ENCODE data around the gene RIMBP2.

The RIMBP2 gene

DNA sequence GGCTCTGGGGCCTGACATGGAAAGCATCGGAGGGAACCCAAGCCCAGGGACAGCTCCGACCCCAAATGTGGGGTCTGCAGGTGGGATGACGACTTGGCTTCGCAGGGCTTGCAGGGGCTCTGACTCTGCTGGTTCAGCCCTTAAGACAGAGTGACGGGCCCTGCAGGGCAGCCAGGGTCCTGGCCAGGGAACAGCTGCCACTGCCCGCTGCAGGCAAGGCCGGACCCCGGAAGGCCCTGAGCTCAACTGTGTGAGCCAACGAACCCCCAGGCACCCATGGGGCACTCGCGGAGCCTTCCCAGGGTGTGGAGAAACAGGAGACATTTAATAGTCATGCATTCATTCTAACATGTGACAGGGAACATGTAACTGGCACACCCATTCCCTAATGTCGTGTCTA lies 257.8 kb downstream of the RIMBP2 start:
- H3K9me3 ChIP-seq (ENCODE audit: control insufficient read depth, low read length), result no peaks in the 10 kb centered on the region
- no peak overlapping the region for H3K9ac ChIP-seq (ENCODE audit: low read length)
- no peaks in the 10 kb centered on the region for H3K4me1 ChIP-seq (ENCODE audit: control insufficient read depth, insufficient read depth, low read length)
- no peaks in the 10 kb centered on the region for H3K36me3 ChIP-seq (ENCODE audit: control insufficient read depth, insufficient read depth, low read length)
- no peaks in the 10 kb centered on the region for H3K27me3 ChIP-seq (ENCODE audit: control insufficient read depth, insufficient read depth, low read length)
- H3K4me3 ChIP-seq (ENCODE audit: low read length), result no peak overlapping the region

DNA sequence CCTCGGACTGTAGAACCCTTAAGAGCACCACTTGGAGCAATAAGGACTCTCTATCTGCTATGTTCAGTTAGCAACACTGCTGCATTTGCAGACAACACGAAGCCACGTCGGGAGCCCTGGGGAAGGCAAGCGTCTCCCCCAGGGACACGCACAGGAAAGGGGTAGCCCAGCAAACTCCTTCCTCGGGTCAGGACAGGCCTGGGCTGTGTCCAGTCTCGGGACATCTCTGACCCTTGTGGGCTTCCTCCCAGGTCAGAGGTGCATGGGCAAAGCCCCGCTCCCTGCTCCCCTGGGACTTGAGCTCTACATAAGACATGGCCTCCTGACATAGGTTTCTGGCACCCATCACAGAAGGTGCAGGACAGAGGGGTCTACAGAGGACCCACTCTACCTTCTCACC lies 258.9 kb downstream of the RIMBP2 start:
- H3K27me3 ChIP-seq (ENCODE audit: control insufficient read depth, insufficient read depth, low read length), result no peaks in the 10 kb centered on the region

DNA sequence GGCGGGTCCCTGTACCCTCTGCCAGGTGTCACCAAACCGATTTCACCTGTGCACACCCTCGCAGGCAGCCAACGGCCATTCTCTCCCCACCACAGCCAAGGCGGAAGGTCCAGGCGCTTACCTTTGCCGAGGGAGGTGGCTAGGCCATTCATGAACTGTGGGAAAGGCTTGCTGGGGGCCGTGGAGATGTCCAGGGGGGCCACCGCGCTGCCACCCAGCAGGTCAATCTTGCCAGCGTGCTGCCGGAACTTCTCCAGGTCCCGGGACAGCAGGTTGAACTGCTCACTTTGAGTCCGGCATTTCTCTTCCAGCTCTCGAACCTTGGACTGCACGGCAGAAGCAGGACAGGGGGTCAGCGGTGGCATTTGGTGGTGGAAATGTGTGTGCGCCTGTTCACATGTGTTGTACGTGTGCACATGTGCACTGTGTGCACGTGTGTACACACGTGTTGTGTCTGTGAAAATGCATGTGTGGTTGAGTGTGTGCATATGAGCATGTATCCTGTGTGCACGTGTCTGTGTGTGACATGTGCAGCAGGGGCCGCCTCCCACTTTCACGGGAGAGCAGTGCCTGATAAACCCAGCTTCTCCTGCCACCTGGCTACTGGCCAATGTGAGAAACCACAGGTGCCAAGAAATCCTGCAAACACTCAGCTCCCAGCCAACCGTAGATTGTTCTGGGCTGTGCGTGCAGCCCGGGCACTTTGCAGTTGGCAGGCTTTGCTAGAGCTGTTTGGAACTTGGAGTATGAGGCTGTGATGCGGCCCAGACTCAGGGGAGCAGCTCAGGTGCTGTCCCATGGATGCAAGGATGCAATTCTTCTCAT lies 259.5 kb downstream of the RIMBP2 start:
- no peaks in the 10 kb centered on the region for H3K36me3 ChIP-seq (ENCODE audit: control insufficient read depth, insufficient read depth, low read length)
- no peaks in the 10 kb centered on the region for H3K4me1 ChIP-seq (ENCODE audit: control insufficient read depth, insufficient read depth, low read length)
- H3K9me3 ChIP-seq (ENCODE audit: control insufficient read depth, low read length), result no peaks in the 10 kb centered on the region
- H3K27me3 ChIP-seq (ENCODE audit: control insufficient read depth, insufficient read depth, low read length), result no peaks in the 10 kb centered on the region
- no peak overlapping the region for H3K9ac ChIP-seq (ENCODE audit: low read length)
- H3K4me3 ChIP-seq (ENCODE audit: low read length), result no peak overlapping the region

More for the DNA sequence above, 258.9 kb downstream of the RIMBP2 start:
- Histone ChIP-seq H3K4me3 (ENCODE audit: low read length) (no peak overlapping the region), H3K4me1 (ENCODE audit: control insufficient read depth, insufficient read depth, low read length) (no peaks in the 10 kb centered on the region), H3K9me3 (ENCODE audit: control insufficient read depth, low read length) (no peaks in the 10 kb centered on the region), H3K36me3 (ENCODE audit: control insufficient read depth, insufficient read depth, low read length) (no peaks in the 10 kb centered on the region), H3K9ac (ENCODE audit: low read length) (no peak overlapping the region)

DNA sequence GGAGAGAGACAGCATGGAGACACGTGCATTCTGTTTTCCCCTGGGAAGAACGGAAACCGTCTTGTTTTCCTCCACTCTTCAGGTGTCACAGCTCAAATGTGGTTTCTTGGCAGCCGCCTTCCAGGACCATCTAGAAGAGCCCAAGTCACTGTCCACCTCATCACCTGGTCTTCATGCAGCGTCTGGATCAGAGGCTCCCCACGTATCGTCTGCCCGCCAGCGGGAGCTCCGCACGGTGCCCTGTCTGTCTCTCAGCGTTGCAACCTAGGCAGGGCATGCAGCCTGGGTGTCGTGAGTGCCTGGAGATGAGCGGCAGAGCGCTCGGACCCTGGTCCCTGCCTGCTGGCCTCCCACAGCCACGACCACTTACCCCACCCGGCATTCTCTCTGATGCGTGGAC lies 260.9 kb downstream of the RIMBP2 start:
- no peaks in the 10 kb centered on the region for H3K4me1 ChIP-seq (ENCODE audit: control insufficient read depth, insufficient read depth, low read length)
- H3K4me3 ChIP-seq (ENCODE audit: low read length), result no peak overlapping the region
- H3K9ac ChIP-seq (ENCODE audit: low read length), result no peak overlapping the region
- H3K36me3 ChIP-seq (ENCODE audit: control insufficient read depth, insufficient read depth, low read length), result no peaks in the 10 kb centered on the region
- no peaks in the 10 kb centered on the region for H3K9me3 ChIP-seq (ENCODE audit: control insufficient read depth, low read length)
- H3K27me3 ChIP-seq (ENCODE audit: control insufficient read depth, insufficient read depth, low read length), result no peaks in the 10 kb centered on the region

DNA sequence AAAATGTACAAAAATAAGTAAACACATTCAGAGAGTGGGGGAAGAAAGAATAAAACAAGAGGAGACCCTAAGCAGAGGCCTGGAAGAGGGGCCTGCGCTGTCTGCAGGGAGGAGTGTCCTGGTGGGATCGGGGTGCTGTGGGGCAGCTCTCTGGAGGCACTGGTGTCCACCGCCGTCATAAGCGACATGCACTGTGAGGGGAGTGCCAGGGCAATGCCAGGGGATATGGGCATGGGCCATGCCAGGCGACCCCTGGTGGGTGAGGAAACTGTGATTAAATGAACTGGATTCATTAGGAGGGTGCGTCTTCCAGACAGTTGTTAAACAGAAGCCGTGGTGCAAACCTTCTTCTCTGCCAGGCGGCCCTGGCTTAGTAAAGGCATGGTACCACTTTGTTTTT lies 261.8 kb downstream of the RIMBP2 start:
- Histone ChIP-seq H3K4me3 (ENCODE audit: low read length) (no peak overlapping the region), H3K9ac (ENCODE audit: low read length) (no peak overlapping the region), H3K4me1 (ENCODE audit: control insufficient read depth, insufficient read depth, low read length) (no peaks in the 10 kb centered on the region), H3K27me3 (ENCODE audit: control insufficient read depth, insufficient read depth, low read length) (no peaks in the 10 kb centered on the region), H3K36me3 (ENCODE audit: control insufficient read depth, insufficient read depth, low read length) (no peaks in the 10 kb centered on the region), H3K9me3 (ENCODE audit: control insufficient read depth, low read length) (no peaks in the 10 kb centered on the region)

DNA sequence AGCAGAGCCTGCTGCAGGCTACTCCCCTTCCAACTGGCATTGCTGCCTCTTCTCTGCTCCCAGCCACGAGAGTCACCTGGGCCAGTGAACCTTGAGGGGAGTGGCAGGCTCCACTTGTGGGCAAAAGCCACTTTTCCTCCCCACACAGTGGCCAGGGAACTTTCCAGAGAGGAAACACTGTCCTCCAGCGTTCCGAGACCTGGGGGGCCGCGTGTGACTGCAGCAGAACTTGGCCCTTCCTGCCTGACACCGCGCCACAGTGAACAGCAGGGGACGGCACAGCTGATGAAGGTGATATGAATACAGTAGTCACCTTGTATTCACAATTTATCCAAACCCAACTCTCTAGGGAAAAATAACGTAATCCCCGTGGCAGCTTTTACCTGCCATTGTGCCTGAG lies 263.6 kb downstream of the RIMBP2 start:
- no peak overlapping the region for H3K9ac ChIP-seq (ENCODE audit: low read length)
- H3K4me3 ChIP-seq (ENCODE audit: low read length), result no peak overlapping the region
- H3K27me3 ChIP-seq (ENCODE audit: control insufficient read depth, insufficient read depth, low read length), result no peaks in the 10 kb centered on the region
- H3K9me3 ChIP-seq (ENCODE audit: control insufficient read depth, low read length), result no peaks in the 10 kb centered on the region
- no peaks in the 10 kb centered on the region for H3K4me1 ChIP-seq (ENCODE audit: control insufficient read depth, insufficient read depth, low read length)
- no peaks in the 10 kb centered on the region for H3K36me3 ChIP-seq (ENCODE audit: control insufficient read depth, insufficient read depth, low read length)

DNA sequence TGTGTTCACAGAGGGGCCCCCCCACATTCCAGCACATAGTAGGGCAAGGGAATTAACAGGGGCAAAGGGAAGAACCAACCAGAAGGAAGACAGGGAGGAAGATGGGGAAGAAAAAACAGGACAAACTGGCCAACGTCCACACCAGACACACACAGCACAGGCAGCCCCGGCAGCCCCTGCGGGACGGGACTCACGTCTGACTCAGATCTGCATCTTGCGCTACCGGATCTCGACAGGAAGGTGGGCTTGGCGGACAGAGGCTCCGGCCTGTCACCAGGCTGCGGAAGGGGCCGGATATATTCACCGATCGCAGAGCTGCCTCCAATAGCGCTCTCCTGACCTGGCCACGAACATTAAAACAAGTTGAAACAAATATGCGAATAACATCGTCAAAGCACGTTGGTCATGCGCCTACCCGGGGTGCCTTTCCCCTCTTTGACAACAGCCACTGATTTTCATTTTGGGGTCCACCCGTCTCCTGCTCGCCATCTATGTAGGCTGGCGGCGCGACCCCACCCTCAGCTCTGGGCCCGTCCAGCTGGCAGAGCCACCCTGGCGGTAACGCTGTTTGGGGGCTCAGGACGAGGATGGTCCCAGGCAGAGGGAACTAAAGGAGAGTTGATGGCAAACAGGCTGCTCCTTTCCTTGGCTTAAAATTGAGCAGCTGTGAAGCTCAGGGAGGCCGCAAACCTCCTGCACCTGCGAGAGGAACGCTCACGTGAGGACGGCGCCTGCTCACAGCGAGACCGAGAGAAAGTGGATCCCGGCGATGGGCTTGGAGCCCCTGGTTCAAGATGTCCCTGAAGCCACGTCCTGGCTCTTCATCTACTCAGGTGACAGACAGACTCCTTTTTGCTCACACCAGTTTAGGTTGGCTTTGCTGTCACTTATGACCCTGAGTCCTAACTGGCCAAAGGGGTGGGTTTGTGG lies 264.8 kb downstream of the RIMBP2 start:
- no peaks in the 10 kb centered on the region for H3K36me3 ChIP-seq (ENCODE audit: control insufficient read depth, insufficient read depth, low read length)
- H3K4me1 ChIP-seq (ENCODE audit: control insufficient read depth, insufficient read depth, low read length), result no peaks in the 10 kb centered on the region
- H3K9ac ChIP-seq (ENCODE audit: low read length), result no peak overlapping the region
- no peaks in the 10 kb centered on the region for H3K27me3 ChIP-seq (ENCODE audit: control insufficient read depth, insufficient read depth, low read length)
- H3K4me3 ChIP-seq (ENCODE audit: low read length), result no peak overlapping the region
- no peaks in the 10 kb centered on the region for H3K9me3 ChIP-seq (ENCODE audit: control insufficient read depth, low read length)

DNA sequence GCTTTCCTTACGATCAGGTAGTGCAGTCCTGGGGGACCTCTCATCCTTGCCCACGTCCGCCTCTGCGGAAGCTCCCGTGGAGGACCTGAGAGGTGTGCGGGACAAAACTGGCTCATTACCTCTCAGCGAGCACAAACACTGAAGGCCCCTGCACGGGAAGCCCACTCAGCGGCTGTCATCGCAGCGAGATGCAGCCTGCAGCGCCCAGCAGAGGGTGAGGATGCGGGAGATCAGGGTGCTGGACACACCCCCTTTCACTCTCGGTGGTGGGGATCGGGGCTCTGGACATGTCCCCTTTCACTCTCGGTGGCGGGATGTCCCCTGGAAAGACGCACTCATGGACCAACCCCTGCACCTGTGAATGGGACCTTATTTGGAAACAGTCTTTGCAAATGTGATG lies 266.8 kb downstream of the RIMBP2 start:
- H3K27me3 ChIP-seq (ENCODE audit: control insufficient read depth, insufficient read depth, low read length), result no peaks in the 10 kb centered on the region
- H3K9ac ChIP-seq (ENCODE audit: low read length), result no peak overlapping the region
- no peaks in the 10 kb centered on the region for H3K9me3 ChIP-seq (ENCODE audit: control insufficient read depth, low read length)
- H3K36me3 ChIP-seq (ENCODE audit: control insufficient read depth, insufficient read depth, low read length), result no peaks in the 10 kb centered on the region
- H3K4me1 ChIP-seq (ENCODE audit: control insufficient read depth, insufficient read depth, low read length), result no peaks in the 10 kb centered on the region
- no peak overlapping the region for H3K4me3 ChIP-seq (ENCODE audit: low read length)

DNA sequence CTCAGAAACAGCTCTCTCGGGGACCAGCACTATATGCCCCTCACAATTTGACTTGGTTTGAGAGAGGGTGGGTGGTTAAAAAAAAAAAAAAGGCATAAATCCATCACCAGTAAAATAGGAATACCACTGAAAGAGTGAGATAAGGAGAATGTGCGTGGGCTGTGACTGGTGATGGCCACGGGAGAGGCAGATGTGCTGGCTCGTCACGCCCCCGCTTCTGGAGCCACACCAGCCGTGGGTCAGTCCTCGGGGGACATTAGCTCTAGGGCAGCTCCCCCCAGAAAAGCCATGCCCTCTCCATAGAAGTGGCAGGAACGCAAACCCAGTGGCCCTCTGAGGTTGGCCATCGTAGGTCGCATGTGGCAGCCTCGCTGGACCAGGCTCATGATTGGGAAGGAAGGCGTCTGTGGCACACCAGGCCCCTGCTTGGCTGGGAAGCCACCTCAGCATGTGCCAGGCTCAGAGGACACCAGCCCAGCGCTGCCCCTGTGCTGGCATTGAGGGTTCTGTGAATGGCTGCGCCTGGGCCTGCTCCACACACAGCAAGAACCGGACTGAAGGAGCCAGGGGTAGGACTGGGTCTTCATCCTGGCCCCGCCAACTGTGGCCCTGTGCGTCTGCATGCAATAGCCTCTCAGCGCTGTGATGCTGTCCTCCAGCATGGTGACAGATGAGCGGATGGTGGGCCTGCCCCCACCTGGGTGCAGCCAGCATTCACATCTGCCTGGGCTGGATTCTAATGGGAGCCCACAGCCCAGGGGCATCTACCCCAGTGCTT lies 267.9 kb downstream of the RIMBP2 start:
- Histone ChIP-seq H3K9ac (ENCODE audit: low read length) (no peak overlapping the region), H3K36me3 (ENCODE audit: control insufficient read depth, insufficient read depth, low read length) (no peaks in the 10 kb centered on the region), H3K27me3 (ENCODE audit: control insufficient read depth, insufficient read depth, low read length) (no peaks in the 10 kb centered on the region)

DNA sequence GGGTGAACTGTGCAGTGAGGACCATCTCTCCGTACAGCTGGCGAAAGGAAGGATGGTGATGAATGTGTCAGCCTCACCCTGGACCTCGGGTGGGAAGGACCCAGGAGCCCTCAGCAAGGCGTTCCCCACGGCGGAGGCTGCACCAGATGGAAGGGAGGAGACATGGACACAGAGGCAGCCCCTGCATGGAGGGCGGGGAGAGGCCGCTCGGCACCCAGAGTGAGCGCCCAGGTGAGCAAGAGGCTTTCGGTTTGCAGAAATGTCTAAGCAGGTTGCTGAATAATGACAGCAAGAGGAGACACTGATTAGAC lies 268.5 kb downstream of the RIMBP2 start:
- Histone ChIP-seq H3K9ac (ENCODE audit: low read length) (no peak overlapping the region), H3K9me3 (ENCODE audit: control insufficient read depth, low read length) (no peaks in the 10 kb centered on the region), H3K27me3 (ENCODE audit: control insufficient read depth, insufficient read depth, low read length) (no peaks in the 10 kb centered on the region), H3K36me3 (ENCODE audit: control insufficient read depth, insufficient read depth, low read length) (no peaks in the 10 kb centered on the region), H3K4me3 (ENCODE audit: low read length) (no peak overlapping the region), H3K4me1 (ENCODE audit: control insufficient read depth, insufficient read depth, low read length) (no peaks in the 10 kb centered on the region)

More for the DNA sequence above, 267.9 kb downstream of the RIMBP2 start:
- Histone ChIP-seq H3K4me1 (ENCODE audit: control insufficient read depth, insufficient read depth, low read length) (no peaks in the 10 kb centered on the region), H3K4me3 (ENCODE audit: low read length) (no peak overlapping the region), H3K9me3 (ENCODE audit: control insufficient read depth, low read length) (no peaks in the 10 kb centered on the region)

DNA sequence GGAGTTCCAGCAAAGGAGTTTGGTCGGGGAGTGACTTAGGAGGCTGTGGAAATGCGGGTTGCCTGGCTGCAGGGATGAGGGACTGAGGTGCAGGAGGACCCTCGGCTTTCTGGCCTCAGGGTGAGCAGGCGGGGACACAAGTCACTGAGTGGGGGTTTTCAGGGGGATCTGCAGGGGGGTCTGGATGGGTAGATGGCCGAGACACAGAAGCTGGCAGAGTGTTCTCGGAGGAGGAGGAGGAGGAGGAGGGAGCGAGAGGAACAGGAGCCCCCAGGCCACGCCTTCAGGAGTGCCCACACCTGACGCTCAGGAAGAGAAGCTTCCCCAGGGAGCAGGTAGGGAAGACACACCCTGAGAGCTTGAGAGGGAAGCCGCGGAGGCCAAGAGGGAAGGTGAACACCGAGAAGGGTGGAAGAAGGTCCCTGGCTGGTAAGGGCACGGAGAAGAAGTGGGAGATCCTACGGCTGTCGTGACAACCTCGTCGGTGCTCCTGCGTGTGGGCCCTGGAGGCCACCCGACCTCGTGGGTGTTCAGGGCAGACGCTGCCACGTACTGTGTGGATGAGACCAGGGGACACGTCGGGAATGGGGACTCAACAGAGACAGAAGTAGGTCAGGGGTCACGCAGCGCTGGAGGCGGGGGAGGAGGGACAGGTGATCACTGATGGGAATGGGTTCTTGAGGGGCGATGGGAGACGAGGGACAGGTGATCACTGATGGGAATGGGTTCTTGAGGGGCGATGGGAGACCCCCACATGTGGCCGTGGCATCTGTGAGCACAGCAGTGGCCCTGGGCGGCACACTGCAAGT lies 269.0 kb downstream of the RIMBP2 start:
- Histone ChIP-seq H3K9me3 (ENCODE audit: control insufficient read depth, low read length) (no peaks in the 10 kb centered on the region), H3K4me1 (ENCODE audit: control insufficient read depth, insufficient read depth, low read length) (no peaks in the 10 kb centered on the region), H3K4me3 (ENCODE audit: low read length) (no peak overlapping the region), H3K36me3 (ENCODE audit: control insufficient read depth, insufficient read depth, low read length) (no peaks in the 10 kb centered on the region), H3K27me3 (ENCODE audit: control insufficient read depth, insufficient read depth, low read length) (no peaks in the 10 kb centered on the region), H3K9ac (ENCODE audit: low read length) (no peak overlapping the region)

All from mucosa of stomach (tissue), 1 donor.